Measurements from ENCODE around the gene NDFIP1.
"Not testable (repeated sequence)": the region's sequence is repeated elsewhere in the genome, so short reads cannot be mapped to it uniquely, and the experiment has no call there.

Gene NDFIP1, protein sequence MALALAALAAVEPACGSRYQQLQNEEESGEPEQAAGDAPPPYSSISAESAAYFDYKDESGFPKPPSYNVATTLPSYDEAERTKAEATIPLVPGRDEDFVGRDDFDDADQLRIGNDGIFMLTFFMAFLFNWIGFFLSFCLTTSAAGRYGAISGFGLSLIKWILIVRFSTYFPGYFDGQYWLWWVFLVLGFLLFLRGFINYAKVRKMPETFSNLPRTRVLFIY

DNA sequence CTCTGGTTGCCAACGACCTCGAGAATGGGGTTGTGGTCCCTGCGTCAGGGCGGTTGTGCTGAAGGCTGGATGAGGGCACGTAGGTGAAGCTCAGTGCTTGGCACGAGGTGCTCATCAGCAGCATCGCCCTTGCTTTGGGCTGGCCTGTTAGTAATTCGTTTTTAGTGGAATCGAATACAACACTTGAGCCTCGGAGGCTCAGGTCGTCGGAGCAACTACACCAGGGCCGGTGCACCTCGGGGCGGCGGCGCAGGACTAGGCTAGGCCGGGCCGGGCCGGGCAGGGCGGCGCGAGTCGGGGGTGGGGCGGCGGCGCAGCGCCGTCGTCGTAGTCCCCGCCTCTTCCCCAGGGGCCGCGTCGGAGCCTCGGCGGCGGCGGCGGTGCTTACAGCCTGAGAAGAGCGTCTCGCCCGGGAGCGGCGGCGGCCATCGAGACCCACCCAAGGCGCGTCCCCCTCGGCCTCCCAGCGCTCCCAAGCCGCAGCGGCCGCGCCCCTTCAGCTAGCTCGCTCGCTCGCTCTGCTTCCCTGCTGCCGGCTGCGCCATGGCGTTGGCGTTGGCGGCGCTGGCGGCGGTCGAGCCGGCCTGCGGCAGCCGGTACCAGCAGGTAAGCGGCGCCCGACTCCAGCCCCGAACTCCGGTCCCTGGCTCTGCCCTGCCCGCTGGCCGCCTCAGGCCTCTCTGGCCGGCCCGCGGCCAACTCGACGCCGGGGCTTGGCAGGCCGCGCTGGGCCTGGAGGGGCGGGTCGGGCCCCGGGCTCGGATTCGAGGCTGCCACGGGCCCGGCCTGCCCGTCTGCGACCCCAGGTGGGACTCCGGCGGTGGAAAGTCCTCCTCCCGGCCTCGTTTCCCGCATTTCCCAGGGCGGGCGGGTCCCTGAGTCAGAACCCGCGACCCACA, at the start of gene NDFIP1:
TSS of gene NDFIP1 (plus strand) at position 348 of the 899 bp plus-strand sequence. CDS start at position 544, 196 bp downstream.
- DNase-seq, result peak; percentile 23

DNA sequence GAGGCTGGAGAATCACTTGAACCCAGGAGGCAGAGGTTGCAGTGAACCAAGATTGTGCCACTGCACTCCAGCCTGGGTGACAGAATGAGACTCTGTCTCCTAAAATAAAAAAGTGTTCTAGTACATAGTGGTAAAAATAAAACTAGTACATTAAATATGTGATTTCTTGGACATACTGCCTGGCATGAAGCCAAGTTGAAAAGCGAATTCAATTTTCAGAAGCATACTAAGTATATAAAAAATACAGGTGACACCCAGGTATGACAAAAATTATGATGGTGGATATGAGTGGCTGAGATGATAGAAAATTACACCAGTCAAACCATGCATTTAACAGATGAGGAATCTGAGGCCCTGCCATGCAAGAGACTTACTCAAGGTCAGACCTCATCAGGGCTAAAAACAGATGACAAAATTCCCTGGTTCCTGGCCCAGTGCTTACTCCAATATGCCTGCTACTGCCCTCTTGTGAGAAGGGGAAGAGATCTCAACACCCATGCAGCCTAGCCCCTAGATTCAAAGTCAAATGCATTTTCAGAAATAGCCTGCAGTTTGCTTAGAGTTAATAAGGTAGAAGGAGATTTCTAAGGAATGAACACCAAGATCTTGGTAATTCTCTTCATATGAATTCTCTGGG, 49.2 kb upstream of the NDFIP1 start:
- no peak for DNase-seq

DNA sequence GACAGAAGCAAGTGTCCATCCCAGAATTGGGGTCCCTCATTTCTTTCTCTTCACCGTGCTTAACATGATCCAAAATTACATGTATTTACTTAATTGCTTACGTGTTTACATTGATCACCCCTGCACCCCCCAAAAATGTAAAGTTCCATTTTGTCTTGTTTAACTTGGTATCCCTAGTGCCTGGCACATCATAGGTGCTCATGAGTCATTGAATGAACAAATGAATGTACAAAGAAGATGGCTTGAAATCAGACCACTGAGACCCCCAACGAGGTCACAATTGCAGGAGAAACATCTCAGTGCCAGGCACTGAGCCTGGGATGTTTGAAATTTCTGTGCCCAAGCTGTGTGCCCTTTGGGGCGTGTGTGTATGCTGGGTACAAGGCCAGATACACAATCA, 45.2 kb upstream of the NDFIP1 start:
- no peak for DNase-seq

DNA sequence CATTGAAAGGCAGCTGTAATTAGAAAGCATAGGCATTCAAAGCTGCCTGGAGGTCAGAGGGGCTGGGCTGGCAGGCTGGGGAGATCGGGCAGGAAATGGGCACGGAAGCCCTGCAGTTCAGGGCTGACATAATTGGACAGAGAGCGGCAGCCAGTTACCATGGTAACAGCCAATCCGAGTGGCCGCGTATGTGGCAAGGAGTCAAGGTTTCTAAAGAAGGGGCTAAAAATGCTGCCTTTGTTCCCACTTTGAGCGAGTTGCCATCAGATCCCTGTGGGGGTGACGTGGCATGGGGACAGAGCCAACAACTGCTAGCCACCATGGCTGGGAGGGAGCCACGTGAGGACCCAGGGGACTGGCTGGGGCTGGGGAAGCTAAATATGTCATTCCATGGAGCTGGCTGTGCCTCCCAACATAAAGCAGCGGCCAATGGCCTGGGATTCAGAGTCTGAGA, 44.7 kb upstream of the NDFIP1 start:
- DNase-seq, result no peak

DNA sequence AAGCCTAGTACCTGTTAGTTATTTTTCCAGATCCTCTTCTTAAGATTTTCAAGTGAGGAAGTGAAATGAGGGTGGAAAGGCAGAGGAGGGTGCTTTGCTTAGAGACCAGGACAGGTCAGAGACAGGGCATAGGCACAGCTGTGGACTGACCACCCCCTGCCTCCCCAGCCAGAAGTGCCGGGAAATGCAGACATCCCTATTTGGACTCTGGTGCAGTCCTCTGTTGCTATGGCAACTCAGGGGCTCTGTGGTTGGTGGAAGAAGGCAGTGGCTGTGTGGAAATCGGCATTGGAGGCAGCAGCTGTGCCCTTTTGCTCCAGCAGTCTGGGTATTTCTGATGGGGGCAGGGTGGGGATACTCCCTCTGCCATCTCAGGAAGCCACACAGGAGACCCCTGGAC, 43.3 kb upstream of the NDFIP1 start:
- DNase-seq, result no peak

DNA sequence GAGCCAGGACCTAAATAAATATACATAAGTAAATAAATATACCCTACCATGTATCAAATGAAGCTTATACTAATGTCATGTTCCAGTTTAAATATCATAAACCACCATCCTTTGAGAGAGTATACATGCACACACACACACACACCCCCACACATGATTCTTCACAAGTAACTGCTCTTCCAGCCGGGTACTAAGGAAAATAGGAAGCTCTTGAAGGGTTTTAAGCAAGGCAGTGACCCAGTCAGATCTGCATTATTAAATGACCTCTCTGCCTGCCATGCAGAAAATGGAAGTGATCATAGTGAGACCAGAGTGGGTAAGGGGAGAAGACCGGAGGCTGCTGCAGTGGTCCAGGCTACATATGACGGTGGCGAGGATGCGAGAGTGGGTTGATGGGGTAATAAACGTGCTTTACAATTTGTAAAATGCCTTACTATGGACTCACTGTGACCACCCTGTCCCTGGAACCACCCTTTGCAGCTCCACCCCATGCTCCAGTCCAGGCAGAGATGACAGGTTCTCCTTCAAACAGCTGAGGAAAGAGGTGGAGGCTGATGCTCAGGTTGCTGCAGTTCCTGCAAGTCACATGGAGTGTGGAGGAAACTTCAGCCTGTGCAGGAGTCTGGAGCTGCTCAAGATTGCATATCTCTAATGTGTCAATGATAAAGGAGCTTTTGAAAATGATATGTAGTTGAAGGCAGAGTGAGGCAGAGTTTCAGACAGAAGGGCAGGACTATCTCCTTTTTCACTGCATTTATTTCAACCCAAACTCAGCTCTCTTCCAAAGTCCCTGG, 38.8 kb upstream of the NDFIP1 start:
- no peak for DNase-seq

DNA sequence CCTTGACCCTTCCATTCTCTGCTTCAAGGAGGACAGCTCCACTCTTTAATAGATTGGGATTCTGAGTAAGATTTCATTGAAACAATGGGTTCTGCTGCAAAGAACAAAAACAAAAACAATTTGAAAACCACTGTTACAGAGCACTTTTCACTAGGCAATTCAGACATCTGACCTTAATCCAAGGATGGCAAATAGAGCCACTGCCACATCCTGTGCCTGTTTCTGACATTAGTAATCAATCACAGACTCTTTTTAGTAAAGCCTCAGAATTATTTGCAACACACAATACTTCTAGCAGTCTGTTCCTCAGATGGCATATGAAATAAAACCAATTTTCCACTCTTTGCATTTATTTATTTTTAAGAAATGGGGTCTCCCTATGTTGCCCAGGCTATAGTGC, 37.8 kb upstream of the NDFIP1 start:
- DNase-seq, result no peak

DNA sequence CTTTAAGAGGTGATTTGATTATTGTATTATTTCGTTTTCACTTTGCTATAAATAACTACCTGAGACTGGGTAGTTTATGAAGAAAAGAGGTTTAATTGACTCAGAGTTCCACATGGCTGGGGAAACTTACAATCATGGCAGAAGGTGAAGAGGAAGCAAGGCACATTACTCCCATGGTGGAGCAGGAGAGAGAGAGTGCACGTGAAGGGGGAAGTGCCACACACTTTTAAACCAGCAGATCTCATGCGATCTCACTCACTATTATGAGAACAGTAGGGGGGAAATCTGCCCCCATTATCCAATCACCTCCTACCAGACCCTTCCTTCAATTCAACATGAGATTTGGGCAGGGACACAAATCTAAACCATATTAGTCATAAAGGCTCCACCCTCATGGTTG, 36.1 kb upstream of the NDFIP1 start:
- DNase-seq, result no peak

DNA sequence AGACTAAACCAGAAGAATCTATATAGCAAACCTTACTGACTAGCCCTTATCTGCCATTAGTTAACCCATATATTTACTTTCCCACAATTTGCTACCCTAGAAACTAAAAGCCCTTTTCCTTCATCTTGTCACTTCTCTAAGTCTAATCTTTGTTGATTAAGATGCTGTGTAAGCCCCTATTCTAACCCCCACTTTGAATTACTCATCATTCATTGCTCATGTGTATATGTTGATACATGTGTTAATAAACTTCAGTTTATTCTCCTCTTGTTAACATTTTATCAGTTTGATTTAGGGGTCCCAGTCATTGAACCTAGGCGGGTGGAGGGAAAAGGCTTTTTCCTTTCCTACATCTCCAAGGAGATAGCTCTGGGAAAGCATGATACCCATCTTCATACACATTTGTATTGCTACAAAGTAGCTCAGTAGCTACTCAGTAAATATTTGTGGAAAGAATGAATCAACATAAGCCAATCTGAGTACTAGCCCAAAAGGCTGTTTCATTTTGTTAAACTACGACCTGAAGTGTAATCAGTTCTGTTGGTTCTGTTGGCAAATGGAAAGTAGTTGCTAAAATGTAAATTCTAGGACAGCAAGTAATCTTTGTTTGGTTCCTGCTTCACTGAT, 35.1 kb upstream of the NDFIP1 start:
- DNase-seq, result no peak

DNA sequence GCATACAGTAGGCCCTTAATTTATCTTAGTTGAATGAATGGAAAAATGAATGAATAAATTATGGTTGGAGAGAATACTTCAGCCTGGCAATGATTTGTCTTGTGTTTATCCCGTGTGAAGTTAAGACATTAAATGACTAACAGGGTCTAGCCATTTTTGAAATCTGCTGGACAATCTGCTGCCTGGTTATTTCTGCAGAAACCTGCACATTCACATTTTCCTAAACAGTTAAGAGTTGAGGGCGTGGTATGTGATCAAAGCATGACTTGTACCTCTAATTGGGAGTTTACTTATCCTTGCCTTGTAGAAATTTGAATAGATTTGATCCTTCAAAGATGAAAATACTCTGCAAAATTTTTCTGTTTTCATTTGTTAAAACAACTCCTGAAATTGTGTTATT, 34.6 kb upstream of the NDFIP1 start:
- no peak for DNase-seq

DNA sequence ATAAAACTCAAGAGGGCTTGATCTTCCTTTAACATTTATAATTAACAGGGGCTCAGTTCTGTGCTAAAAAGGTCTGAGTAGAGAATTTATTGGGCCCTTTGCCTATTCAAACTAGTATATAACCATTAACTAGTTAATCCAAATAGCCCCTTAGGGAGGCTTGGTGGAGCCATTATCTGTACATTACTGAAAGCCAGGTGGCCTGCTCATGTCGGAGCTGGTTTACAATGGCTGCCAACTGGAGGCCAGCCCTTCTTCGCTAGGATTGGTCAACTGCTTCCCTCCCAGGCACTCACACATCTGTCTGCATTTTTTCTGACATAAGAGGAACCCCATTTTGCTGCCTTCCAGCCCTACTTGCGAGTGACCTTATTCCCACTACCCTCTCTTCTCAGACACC, 30.4 kb upstream of the NDFIP1 start:
- DNase-seq, result no peak

DNA sequence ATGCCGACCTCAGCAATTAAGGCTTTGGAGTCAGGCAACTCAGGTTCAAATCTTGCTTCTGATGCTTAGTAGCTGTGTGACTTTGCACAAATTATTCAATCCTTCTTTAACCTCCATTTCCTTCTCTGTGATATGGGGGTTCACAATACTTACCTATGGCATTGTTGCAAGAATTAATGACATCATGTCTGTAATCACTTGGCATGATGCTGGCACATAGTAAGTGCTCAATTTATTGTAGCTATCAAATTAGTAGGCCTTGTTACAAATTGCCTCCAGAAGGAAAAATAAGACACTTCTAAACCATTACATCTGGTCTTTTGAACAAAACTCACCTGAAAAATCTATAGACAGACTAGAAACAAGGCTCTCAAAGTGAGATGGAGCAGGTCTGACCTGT, 29.9 kb upstream of the NDFIP1 start:
- DNase-seq, result no peak

DNA sequence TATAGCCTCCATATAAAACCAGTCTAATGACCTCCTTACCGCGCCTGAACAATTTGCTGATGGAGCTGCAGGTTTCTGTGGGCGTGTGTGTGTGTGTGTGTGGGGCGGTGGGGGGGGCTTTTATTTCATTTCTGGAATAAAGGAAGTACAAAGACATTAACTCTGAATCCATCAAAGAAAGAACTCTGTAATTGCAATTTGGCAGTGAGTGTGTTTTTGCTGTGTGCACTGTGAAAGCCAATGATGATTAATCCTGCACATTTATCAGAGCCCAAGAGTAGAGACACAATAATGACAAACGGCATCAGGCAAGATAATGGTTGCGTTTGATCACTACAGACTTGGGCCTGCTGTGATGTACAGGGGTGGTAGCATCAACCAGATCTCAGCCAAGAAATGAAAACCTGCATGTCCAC, 29.3 kb upstream of the NDFIP1 start:
- no peak for DNase-seq

DNA sequence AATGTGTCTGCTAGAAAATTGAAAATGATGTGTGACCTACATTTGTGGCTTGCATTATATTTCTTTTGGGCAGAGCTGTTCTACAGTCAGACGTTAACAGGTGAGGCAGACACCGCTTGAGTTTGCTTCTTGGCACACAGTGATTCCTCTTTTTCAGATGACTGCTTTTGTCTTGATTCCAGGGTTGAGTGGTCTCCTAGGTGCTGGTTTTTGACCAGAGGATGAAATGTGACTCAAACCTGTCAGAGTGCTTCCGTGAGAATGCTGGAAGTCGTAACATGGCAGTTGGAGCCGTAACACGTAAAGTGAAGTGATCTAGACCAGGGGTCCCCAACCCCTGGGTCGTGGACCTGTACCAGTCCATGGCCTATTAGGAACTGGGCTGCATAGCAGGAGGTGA, 28.3 kb upstream of the NDFIP1 start:
- DNase-seq, result no peak

DNA sequence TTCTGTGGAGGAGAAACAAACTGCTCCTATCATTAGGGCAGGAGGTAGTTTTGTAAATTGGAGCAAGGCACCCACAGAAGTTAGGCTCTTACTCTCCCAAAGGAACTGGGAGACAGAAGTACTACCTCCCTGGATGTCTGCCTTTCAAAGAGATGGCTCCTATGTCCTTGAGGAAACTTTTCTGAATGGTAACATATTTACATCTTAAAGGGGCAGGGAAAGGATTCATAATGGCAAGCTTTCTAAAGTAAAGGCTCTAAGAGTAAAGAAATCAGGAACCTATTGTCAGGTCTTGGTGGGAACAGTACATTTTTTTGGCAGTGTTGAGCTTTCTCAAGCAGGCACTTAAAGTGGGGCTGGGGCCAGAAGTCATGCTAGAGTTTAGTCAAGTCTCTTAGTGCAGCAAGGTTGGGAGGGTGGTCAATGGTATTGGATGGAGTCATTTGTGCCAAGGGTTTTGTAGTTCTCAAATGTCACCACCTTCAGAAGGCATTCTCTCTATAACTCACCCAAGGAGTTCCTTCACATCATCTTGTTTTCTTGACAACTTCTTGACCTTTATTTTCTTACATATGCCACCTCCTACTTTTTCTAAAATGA, 26.3 kb upstream of the NDFIP1 start:
- DNase-seq, result no peak

DNA sequence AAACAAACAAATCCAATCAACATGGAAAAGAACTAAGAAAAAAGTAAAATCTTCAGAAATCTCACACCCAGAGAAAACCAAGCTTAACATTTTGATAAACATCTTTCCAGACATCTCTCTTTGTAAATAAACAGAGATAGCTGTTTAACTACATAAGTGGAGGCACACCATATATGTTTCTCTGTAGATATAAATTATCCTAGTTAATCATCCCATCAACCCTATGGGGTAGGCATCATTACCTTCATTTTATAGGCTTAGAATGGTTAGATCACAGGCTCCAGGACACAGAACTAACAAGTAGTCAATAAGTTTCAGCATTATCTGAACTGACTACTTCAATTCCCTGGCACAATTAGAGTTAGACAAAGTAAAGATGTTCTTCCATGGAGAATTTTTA, 22.4 kb upstream of the NDFIP1 start:
- no peak for DNase-seq

DNA sequence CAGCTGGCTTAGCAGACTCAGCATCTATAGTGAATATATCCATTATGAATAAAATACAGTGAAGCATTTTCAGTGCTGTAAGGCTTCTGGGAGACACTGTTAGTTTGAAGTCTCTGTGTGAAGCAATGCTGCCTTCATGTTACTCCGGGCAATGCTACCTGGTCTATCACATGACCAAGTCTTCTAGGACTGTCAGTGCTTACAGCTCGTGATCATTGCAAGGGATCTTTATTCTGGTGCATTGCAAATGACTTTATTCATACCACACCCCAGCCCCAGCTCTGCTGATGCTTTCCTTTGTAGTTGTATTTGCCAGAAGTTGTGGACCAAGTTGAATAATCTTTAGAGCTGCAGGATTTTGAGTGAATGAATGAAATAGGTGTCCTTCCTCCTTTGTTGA, 21.9 kb upstream of the NDFIP1 start:
- no peak for DNase-seq

DNA sequence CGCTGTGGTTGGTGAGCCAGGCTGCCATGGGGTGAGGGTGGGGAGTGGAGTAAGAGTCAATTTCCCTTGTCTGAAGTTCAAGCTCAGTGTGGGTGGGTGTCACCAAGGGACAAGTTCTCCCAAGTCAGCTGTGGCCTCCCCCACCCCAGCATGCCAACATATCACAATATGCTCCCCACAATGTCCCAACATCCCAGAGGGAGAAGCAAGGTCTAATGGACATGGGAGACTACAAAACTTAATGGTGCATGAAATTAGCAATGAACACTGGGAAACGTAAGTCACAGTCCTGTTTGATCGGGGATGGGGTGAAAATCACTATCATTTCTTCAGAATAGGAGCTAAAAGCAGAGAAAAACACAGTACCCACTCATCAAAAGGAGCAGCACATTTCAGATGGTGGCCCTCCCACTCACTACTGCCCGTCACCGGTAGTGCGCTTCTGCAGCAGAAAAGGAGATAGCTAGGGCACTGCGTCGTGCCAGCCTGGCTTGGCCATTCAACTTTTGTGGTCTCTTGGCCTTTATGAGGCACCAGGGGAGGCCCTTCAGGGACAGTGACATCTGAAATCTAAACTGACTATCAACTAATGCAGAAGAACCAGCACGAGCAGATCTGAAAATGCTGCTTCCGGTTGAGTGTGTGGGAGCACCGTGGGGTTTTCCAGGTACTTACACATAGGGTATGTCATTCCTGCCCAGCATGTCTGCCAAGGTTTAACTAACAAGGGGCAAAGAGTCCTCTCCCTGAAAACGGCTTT, 20.5 kb upstream of the NDFIP1 start:
- DNase-seq, result no peak

DNA sequence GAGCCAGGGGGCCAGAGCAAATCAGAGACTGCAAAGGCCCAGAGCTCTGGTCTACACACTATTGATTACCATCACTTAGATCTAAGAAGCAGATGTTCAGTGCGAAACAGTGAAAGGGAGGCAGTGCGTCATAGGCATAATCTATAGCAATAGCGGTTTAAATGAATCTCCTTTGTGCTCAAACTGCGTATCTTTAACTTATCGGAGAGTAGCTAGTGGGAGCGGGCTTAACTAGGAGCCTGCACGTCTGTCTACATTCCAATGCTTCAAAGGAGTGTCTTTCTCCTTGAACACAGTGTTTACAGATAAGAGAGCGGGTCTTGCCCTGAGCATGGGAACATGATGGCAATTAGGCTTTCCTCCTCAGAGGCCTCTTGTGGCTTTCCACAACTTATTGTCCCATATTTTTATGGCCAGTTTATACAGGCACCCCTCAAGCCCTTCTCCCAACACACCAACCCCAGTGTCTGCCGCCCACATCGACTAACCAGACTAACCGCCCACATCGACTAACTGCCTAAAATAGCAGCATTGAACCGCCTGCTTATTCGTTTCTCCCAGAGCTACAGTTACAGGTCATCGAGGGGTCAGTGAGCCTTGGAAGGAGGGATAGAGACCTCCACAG, 19.6 kb upstream of the NDFIP1 start:
- DNase-seq, result not testable (repeated sequence)

DNA sequence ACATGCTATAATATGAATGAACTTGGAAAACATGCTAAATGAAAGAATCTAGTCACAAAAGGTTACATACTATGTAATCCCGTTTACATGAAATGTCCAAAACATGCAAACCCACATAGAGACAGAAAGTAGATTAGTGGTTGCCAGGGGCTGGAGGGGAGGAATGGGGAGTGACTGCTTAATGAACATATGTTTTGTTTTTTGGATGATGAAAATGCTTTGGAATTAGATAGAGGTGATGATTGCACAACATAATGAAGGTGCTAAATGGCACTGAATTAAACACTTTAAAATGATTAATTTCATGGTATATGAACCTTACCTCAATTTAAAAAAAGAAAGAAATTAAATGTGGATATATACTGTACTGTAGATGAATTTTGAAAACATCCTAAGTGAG, 17.6 kb upstream of the NDFIP1 start:
- no peak for DNase-seq

DNA sequence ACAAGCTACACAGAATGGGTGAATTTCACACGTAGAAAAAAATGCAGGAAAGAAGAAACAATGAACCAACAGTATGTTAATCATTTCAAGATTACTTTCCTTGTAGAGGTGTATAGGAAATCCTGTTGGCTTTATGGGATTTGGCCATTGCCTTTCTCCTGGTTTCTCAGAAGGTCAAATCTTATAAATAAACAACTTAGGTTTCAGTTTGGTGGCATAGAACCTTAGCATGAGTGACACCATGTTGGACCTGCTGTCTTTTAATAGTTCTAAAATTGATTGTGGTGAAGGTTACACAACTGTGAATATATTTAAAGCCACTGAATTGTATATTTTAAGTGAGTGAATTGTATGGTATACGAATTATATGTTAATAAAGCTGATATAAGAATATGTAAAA, 16.7 kb upstream of the NDFIP1 start:
- no peak for DNase-seq
